Keratinocyte (primary cell): ENCODE results near the gene TMEM181. TPM values are rescaled to one million over a fixed set of nuclear protein-coding genes. Genes with fewer than 3 reads are reported as not detected.
"Not testable (repeated sequence)": the region's sequence is repeated elsewhere in the genome, so short reads cannot be mapped to it uniquely, and the experiment has no call there.

Experiments used
- DNase-seq: peaks from one replicate; pipeline ENCODE4 v3.0.0-alpha.2; 2011; ENCODE audit warnings: low read depth, missing footprints, low spot score
- FAIRE-seq: peaks from 2 replicates; lab custom pipeline; 2011; peaks lifted over from hg19 to GRCh38; lab: Jason Lieb, UNC
- H2AFZ ChIP-seq: 2 replicates; pipeline ENCODE4 v1.6.0; 2012; ENCODE audit warnings: low read length, control low read depth, inconsistent platforms; ENCODE audit not compliant: control insufficient read depth
- H3K27ac ChIP-seq: 2 replicates; pipeline ENCODE4 v1.5.1; 2011; ENCODE audit warnings: low read length; ENCODE audit not compliant: control insufficient read depth, insufficient read depth
- H3K27me3 ChIP-seq: 3 replicates; pipeline ENCODE4 v1.6.0; 2011; ENCODE audit warnings: low read length; ENCODE audit not compliant: control insufficient read depth, insufficient read depth; ENCODE audit errors: extremely low read depth
- H3K36me3 ChIP-seq, 2 experiments: 2 replicates in 1 of 2; 3 replicates in 1 of 2; pipeline ENCODE4 v1.5.1; 2011; ENCODE audit warnings: low read length in 2 of 2, mild to moderate bottlenecking in 1 of 2; ENCODE audit not compliant: control insufficient read depth in 2 of 2, insufficient read depth in 2 of 2; ENCODE audit errors: extremely low read depth in 1 of 2
- H3K4me1 ChIP-seq: 3 replicates; pipeline ENCODE4 v1.5.1; 2011; ENCODE audit warnings: low read length; ENCODE audit not compliant: control insufficient read depth, insufficient read depth; ENCODE audit errors: extremely low read depth
- H3K4me2 ChIP-seq: 3 replicates; pipeline ENCODE4 v1.6.0; 2011; ENCODE audit warnings: low read depth, low read length; ENCODE audit not compliant: control insufficient read depth, insufficient read depth; ENCODE audit errors: extremely low read depth
- H3K4me3 ChIP-seq, 3 experiments: fragments of 200-600 bp in 1 of 3; sonication (generic) in 1 of 3; 2 replicates in 2 of 3; 3 replicates in 1 of 3; pipeline ENCODE4 v1.5.1; 2011 to 2016; ENCODE audit warnings: low read length in 3 of 3, mild to moderate bottlenecking in 3 of 3, control low read depth in 2 of 3, inconsistent platforms in 1 of 3, low read depth in 1 of 3, mixed read lengths in 1 of 3, mixed run types in 1 of 3, moderate library complexity in 1 of 3; ENCODE audit not compliant: control insufficient read depth in 2 of 3, insufficient read depth in 2 of 3; ENCODE audit errors: extremely low read depth in 1 of 3
- H3K79me2 ChIP-seq: 2 replicates; pipeline ENCODE4 v1.6.0; 2012; ENCODE audit warnings: low read length; ENCODE audit not compliant: control insufficient read depth, insufficient read depth
- H3K9ac ChIP-seq: 3 replicates; pipeline ENCODE4 v1.6.0; 2011; ENCODE audit warnings: low read length; ENCODE audit not compliant: control insufficient read depth, insufficient read depth; ENCODE audit errors: extremely low read depth
- H3K9me1 ChIP-seq: 3 replicates; pipeline ENCODE4 v1.6.0; 2011; ENCODE audit warnings: low read length; ENCODE audit not compliant: control insufficient read depth, insufficient read depth; ENCODE audit errors: extremely low read depth
- H3K9me3 ChIP-seq: 2 replicates; pipeline ENCODE4 v1.5.1; 2012; ENCODE audit warnings: low read depth, low read length; ENCODE audit not compliant: control insufficient read depth
- H4K20me1 ChIP-seq: 3 replicates; pipeline ENCODE4 v1.6.0; 2011; ENCODE audit warnings: low read length; ENCODE audit not compliant: control insufficient read depth, insufficient read depth; ENCODE audit errors: extremely low read depth
- EZH2 ChIP-seq: IDR thresholded peaks from one replicate; pipeline ENCODE4 v1.6.1; 2012; ENCODE audit warnings: inconsistent platforms, mild to moderate bottlenecking, low read length, moderate library complexity
- dilution Hi-C: fragments of 300-500 bp; cut with MboI; formaldehyde crosslinking; loops from one replicate; pipeline ENCODE4 v1.7.0; 2020; ENCODE audit warnings: low sequenced_read_pairs; ENCODE audit not compliant: extremely low pct_ligation_motif_present
- polyA plus RNA-seq, 5 experiments: library from polyadenylated mRNA; depleted of rRNA in 3 of 5; stranded (reverse) in 3 of 5; stranded (forward) in 1 of 5; unstranded in 1 of 5; fragments of >200 nt; gene quantifications; 1 replicate in 1 of 5; 2 replicates in 3 of 5; 3 replicates in 1 of 5; pipeline versions ENCODE4 v1.2.1 to v1.2.3, GENCODE V29; 2011 to 2012; ENCODE audit warnings: missing spikeins in 2 of 5, low read depth in 1 of 5, low replicate concordance in 1 of 5
- TF ChIP-seq, protein P1 (sequence below), 3 experiments: IDR thresholded peaks in 1 of 3; conservative IDR thresholded peaks in 1 of 3; optimal IDR thresholded peaks in 1 of 3; 2 replicates in 2 of 3; 3 replicates in 1 of 3; pipeline versions ENCODE3 to v1.5.1; 2011; ENCODE audit warnings: low read length in 3 of 3, mild to moderate bottlenecking in 3 of 3, moderate library complexity in 2 of 3, control low read depth in 1 of 3, inconsistent platforms in 1 of 3; ENCODE audit not compliant: insufficient read depth in 2 of 3; ENCODE audit errors: extremely low read depth in 1 of 3

Gene TMEM181
- polyA plus RNA-seq, 1 donor (not counting 4 experiments of a cell fraction or from before 2014, with no cell fraction given) = 31.9 TPM

DNA sequence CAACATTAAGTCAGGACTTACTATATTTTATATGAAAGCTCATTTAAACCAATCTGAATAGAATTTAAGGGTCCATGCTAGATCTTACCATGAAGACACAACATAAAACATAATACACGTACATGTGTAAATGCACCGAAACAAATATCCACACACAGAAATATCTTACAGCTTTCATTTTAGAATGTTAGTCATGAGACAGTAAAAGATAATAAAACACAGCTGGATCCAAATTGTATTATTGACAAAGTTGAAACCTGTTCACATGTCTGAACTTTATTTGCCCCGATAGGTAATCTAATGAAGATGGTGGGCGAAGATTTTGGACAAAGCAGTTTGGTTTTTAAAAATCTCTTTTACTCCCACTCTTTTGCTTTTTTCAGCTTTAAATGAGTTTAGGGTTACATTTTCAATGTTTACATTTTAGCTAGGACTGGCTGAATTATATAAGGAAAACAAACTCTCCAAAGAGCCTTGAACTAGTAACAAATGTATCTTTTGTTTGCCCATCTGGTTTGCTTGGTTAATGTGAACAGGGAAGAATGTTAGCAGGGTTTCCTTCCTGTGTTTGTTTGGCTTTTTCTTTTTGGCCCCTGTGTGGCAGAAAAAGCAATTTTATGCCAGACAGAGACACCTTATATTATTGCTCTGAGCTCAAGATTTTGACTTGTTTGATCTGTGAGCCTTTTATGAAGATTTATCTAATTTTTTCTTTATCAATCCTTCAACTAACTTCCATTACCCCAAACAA is 5.1 kb upstream of the TMEM181 start:
- no peak overlapping the region for H3K4me3 ChIP-seq
- no peaks in the 10 kb centered on the region for H4K20me1 ChIP-seq
- H3K27me3 ChIP-seq = no peaks in the 10 kb centered on the region
- dilution Hi-C loops = no loop called here
- no peak overlapping the region for H2AFZ ChIP-seq
- DNase-seq (no peak), FAIRE-seq (no peak)
- no peaks in the 10 kb centered on the region for H3K79me2 ChIP-seq
- H3K36me3 ChIP-seq = no peaks in the 10 kb centered on the region
- no peak overlapping the region for H3K9ac ChIP-seq
- H3K9me1 ChIP-seq = no peaks in the 10 kb centered on the region
- no peak overlapping the region for H3K4me2 ChIP-seq
- H3K4me1 ChIP-seq = peaks cover 5% of the 10 kb centered on the region
- no peak overlapping the region for H3K27ac ChIP-seq
- no peak for TF ChIP-seq EZH2
- TF ChIP-seq, protein P1, sequence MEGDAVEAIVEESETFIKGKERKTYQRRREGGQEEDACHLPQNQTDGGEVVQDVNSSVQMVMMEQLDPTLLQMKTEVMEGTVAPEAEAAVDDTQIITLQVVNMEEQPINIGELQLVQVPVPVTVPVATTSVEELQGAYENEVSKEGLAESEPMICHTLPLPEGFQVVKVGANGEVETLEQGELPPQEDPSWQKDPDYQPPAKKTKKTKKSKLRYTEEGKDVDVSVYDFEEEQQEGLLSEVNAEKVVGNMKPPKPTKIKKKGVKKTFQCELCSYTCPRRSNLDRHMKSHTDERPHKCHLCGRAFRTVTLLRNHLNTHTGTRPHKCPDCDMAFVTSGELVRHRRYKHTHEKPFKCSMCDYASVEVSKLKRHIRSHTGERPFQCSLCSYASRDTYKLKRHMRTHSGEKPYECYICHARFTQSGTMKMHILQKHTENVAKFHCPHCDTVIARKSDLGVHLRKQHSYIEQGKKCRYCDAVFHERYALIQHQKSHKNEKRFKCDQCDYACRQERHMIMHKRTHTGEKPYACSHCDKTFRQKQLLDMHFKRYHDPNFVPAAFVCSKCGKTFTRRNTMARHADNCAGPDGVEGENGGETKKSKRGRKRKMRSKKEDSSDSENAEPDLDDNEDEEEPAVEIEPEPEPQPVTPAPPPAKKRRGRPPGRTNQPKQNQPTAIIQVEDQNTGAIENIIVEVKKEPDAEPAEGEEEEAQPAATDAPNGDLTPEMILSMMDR (optimal IDR thresholded peaks at IDR 0.05 in 1 of 3, IDR thresholded peaks at IDR 0.05 in 1 of 3, conservative IDR thresholded peaks at IDR 0.05 in 1 of 3; ENCODE audit: extremely low read depth in 1 of 3, insufficient read depth in 2 of 3, low read length in 3 of 3) = no peak
- no peaks in the 10 kb centered on the region for H3K9me3 ChIP-seq

DNA sequence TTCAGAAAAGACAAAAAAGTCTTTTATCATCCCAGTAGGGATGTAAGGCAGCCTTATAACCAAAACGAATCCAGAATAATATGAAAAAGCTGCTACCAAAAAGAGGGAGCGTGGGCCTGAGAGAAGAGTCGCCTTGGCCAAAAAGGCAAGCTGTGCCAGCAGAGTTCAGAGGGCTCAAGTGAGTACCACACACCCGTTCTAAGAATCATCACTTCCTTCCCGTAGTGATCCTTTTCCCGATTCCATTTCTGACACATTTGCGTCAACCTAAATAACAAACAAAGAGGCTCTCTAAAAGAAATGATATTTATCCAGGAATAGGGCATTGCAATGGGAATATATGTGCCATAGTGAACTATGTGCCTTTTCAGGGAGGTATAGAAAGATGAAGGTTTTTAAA is 3.8 kb upstream of the TMEM181 start:
- H2AFZ ChIP-seq = no peak overlapping the region
- no peaks in the 10 kb centered on the region for H3K9me3 ChIP-seq
- TF ChIP-seq, protein P1 (optimal IDR thresholded peaks at IDR 0.05 in 1 of 3, IDR thresholded peaks at IDR 0.05 in 1 of 3, conservative IDR thresholded peaks at IDR 0.05 in 1 of 3; ENCODE audit: extremely low read depth in 1 of 3, insufficient read depth in 2 of 3, low read length in 3 of 3) = no peak
- no peak overlapping the region for H3K9ac ChIP-seq
- no peaks in the 10 kb centered on the region for H3K27me3 ChIP-seq
- no peaks in the 10 kb centered on the region for H4K20me1 ChIP-seq
- no peaks in the 10 kb centered on the region for H3K9me1 ChIP-seq
- DNase-seq = no peak
- H3K79me2 ChIP-seq = peaks cover 6% of the 10 kb centered on the region
- no peak overlapping the region for H3K4me3 ChIP-seq
- H3K36me3 ChIP-seq = no peaks in the 10 kb centered on the region
- H3K4me1 ChIP-seq = peaks cover 8% of the 10 kb centered on the region
- dilution Hi-C loops = no loop called here
- H3K4me2 ChIP-seq = no peak overlapping the region
- FAIRE-seq = no peak
- no peak overlapping the region for H3K27ac ChIP-seq

DNA sequence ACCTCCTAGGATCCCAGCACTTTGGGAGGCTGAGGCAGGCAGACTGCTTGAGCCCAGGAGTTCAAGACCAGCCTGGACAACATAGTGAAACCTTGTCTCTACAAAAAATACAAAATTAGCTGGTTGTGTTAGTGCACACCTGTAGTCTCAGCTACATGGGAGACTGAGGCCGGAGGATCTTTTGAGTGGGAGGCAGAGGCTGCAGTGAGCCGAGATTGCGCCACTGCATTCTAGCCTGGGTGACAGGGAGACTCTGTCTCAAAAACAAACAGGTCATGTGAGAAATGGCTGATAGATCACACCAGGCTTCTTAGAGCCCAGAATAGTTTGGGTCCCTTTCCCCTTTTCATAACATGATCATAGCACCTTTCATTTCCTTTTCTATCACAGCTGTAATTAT is 2.8 kb upstream of the TMEM181 start:
- H3K36me3 ChIP-seq, H3K4me2 ChIP-seq, H3K27ac ChIP-seq, dilution Hi-C loops, H3K9me3 ChIP-seq, H3K27me3 ChIP-seq, DNase-seq, H3K4me3 ChIP-seq, H3K9ac ChIP-seq, H4K20me1 ChIP-seq, H3K9me1 ChIP-seq, FAIRE-seq, H2AFZ ChIP-seq: not testable (repeated sequence)
- H3K79me2 ChIP-seq = peaks cover 16% of the 10 kb centered on the region
- H3K4me1 ChIP-seq = peaks cover 17% of the 10 kb centered on the region
